Stimulated activated CD8-positive, alpha-beta memory T cell treated with anti-CD3 and anti-CD28 coated beads, Interleukin-15, amount 100 ng/mL, for 48 hours (primary cell): ENCODE data around the gene DCAF5.
"Not testable (repeated sequence)": the region's sequence is repeated elsewhere in the genome, so short reads cannot be mapped to it uniquely, and the experiment has no call there.

ENCODE experiments used
- DNase-seq, 2 donors: peaks; one replicate each; pipeline ENCODE4 v3.0.0-alpha.2; 2020; ENCODE audit warnings: low read depth in 2 of 2

Gene DCAF5

GRCh38 chr14:69073915-69074314 is 79.0 kb downstream of the DCAF5 start:
- no peak for DNase-seq

- DNase-seq = no peak
Measured at GRCh38 chr14:69073429-69073828, 79.5 kb downstream of the DCAF5 start.

- DNase-seq = no peak
Measured at GRCh38 chr14:69072584-69072983, 80.3 kb downstream of the DCAF5 start.

- no peak for DNase-seq
Measured at GRCh38 chr14:69068744-69069421, 84.0 kb downstream of the DCAF5 start.

- no peak for DNase-seq
Measured at GRCh38 chr14:69066396-69067171, 86.3 kb downstream of the DCAF5 start.

GRCh38 chr14:69065934-69066333 is 87.0 kb downstream of the DCAF5 start:
- not testable (repeated sequence) for DNase-seq

- no peak for DNase-seq
Measured at GRCh38 chr14:69064596-69064995, 88.3 kb downstream of the DCAF5 start.

GRCh38 chr14:69059658-69060623 is 93.0 kb downstream of the DCAF5 start:
- DNase-seq = no peak

GRCh38 chr14:69055999-69056788 is 96.7 kb downstream of the DCAF5 start:
- DNase-seq = no peak

GRCh38 chr14:69055125-69055524 is 97.8 kb downstream of the DCAF5 start:
- DNase-seq = peak in 1 of 2 donors; percentile 15

- DNase-seq = no peak
Measured at GRCh38 chr14:69054030-69054429, 98.9 kb downstream of the DCAF5 start.

GRCh38 chr14:69052181-69052601 is 100.7 kb downstream of the DCAF5 start:
- no peak for DNase-seq

- DNase-seq = no peak
Measured at GRCh38 chr14:69050240-69051184, 102.4 kb downstream of the DCAF5 start.

GRCh38 chr14:69049675-69050074 is 103.2 kb downstream of the DCAF5 start:
- DNase-seq = no peak

- no peak for DNase-seq
Measured at GRCh38 chr14:69048456-69048855, 104.5 kb downstream of the DCAF5 start.

GRCh38 chr14:69047255-69047654 is 105.7 kb downstream of the DCAF5 start:
- no peak for DNase-seq

GRCh38 chr14:69046476-69046860 is 106.5 kb downstream of the DCAF5 start:
- no peak for DNase-seq

- DNase-seq = no peak
Measured at GRCh38 chr14:69045857-69046475, 107.0 kb downstream of the DCAF5 start.

- DNase-seq = no peak
Measured at GRCh38 chr14:69044965-69045555, 107.9 kb downstream of the DCAF5 start.
